NCI-H187 treated with DMSO at 0.1 percent for 48 hours (cell line): ENCODE data around the gene LDLRAD2.

ENCODE experiments used
- DNase-seq: peaks from one replicate; lab custom pipeline; 2025; lab: John Stamatoyannopoulos, UW

LDLRAD2 gene

GRCh38 chr1:21842606-21843162, 30.6 kb downstream of the LDLRAD2 start:
- no peak for DNase-seq

GRCh38 chr1:21843208-21843607, 31.1 kb downstream of the LDLRAD2 start:
- DNase-seq = no peak

- no peak for DNase-seq
These were observed 31.9 kb downstream of the LDLRAD2 start for GRCh38 chr1:21843996-21844395.

- no peak for DNase-seq
These were observed 33.9 kb downstream of the LDLRAD2 start for GRCh38 chr1:21845646-21846641.

DNA sequence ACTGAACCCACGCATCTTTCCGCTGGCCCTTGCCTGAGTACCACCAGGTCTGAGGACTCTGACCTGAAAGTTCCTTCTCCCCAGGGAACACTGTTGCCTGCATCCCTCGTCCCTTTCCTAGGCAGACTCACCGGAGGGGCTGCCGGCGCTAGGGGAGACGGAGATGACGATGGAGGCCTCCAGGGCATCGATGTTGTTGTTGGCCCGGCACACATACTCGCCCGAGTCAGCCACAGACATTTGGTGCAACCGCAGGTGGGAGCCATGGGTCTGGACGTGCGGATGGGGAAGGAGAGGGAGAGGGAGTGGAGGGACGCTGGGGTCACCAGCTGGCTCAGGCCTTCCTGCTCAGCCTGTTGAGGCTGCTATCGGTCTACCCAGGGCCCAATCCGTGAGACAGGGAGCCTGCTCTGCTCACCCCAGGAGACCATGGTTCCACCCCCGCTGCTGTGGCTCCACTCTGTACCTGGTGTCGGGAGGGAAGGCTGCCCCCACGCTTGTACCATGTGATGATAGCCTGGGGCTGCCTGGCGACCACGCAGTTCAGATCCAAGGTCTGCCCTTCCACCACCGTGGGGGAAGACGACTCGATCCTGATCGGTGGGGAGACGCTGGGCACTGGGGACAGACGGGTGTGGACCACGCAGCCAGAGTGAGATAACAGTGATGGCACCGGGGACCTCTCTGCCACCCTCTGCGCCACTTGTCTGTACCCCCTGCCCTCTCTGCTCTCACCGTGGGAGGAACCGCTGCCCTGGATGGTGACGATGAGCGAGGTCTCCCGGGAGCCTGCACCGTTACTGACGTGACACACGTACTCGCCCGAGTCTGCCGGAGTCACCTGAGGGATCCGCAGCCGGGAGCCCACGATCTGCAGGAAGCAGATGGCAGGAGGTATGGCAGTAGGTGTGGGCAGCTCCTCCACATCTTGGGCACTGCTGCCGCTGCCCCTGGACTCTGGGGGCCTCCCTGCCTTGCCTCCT, 35.4 kb downstream of the LDLRAD2 start:
- no peak for DNase-seq

GRCh38 chr1:21848524-21849174, 36.6 kb downstream of the LDLRAD2 start:
- DNase-seq = no peak

- DNase-seq = no peak
These were observed 38.0 kb downstream of the LDLRAD2 start for GRCh38 chr1:21849909-21850576.

GRCh38 chr1:21851430-21852250, 39.6 kb downstream of the LDLRAD2 start:
- no peak for DNase-seq

- no peak for DNase-seq
These were observed 40.4 kb downstream of the LDLRAD2 start for GRCh38 chr1:21852282-21853130.

DNA sequence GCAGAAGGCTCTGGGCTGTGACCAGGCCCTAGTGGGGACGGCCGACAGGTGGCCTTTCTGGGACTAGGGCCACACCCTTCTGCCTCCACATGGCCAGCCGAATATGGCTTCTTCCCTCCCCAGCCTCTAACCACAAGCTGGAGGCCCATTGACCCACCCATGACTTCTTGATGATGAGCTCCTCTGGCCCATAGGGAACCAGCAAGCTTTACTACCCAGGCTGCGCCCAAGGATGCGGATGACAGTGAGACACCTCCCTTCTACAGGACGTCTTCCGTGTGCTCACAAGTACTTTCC, 41.0 kb downstream of the LDLRAD2 start:
- DNase-seq = no peak

- no peak for DNase-seq
These were observed 42.2 kb downstream of the LDLRAD2 start for GRCh38 chr1:21854090-21854750.

DNA sequence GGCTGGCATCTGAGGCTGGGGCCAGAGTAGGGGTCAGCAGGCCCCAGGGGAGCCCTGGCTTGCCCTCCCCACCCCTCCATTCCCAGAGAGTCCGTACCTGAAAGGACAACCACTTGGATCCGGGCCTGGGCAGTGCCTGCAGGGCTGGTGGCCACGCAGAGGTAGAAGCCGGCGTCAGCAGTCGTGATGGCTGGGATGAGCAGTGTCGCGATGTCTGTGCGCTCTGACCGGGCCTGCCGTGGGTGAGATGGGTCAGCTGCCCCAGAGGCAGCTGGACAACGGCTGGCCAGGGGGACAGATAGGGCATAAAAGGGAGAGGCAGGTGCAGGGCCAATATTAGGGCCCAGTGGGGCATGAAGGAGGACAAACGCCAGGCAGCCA, 42.7 kb downstream of the LDLRAD2 start:
- DNase-seq = no peak

DNA sequence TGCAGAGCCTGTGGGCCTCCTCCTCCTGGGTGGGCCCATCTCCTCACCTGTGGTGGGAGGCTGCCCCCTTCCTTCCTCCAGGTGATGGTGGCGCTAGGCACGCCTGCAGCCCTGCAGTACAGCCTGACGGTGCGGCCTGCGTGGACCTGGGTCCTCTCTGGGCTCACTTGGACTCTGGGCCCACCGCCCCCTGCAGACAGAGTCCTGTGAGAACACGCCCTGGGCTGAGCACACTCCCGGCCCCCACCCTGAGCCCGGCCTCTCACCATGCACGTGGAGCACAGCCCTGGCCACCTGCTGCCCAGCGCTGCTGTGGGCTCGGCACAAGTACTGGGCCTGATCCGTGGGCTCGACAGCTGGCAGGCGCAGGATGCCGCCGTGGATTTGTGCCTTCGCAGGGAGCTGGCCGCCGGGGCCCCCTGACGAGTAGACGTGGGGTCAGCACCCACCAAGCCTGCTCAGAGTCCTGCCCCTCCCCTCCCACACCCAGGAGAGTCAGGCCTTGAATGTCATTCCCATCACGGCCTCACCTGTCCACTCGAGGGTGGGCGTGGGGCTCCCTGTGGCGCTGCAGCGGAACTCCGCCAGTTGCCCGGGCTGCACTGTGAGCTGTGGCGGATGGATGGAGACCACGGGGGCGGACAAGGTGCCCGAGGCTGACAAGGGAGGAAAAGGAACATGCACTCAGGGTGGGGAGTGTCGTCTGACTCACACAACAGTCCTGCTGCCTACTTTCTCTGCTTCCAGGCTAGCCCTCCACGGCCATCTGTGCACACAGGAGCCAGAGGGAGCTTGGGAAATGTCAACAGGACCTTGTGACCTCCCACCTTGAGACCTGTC, 43.4 kb downstream of the LDLRAD2 start:
- DNase-seq = no peak

- DNase-seq = no peak
These were observed 45.2 kb downstream of the LDLRAD2 start for GRCh38 chr1:21857142-21857839.

GRCh38 chr1:21857840-21858670, 46.0 kb downstream of the LDLRAD2 start:
- DNase-seq = no peak

DNA sequence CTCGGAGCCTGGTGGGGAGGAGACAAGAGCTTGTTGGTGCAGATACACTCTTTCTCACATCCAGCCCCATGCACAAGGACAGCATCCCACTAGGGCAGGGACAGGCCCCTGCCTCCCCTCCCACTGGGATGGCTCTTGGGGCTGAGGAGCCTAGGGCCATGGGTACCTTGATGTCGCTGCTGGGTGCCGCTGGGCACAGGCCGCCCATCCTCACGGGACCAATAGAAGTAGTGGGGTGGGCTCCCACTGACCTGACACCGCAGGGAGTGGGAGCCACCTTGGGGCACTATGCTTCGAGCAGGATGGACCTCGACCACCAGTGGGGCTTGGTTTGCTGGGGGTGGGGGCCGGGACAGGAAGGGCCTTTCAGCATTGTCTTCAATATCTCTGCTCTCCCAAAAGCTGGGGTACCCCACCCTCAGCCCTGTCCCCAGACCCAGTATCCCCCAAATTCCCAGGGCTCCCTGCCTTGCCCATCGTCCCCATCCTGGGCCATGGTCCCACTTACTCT, 47.7 kb downstream of the LDLRAD2 start:
- DNase-seq = no peak
